Immature natural killer cell (primary cell): Measurements from ENCODE around the gene TUBGCP6. TPM values are rescaled to one million over a fixed set of nuclear protein-coding genes. Genes with fewer than 3 reads are reported as not detected.

Source experiments
- DNase-seq, 3 donors: peaks; one replicate each; pipeline ENCODE4 v3.0.0; 2022; ENCODE audit warnings: mixed read lengths in 1 of 3
- H3K27ac Mint-ChIP-seq, 6 donors: one replicate each; pipeline ENCODE4 v1.8.0; 2020; ENCODE audit warnings: mixed read lengths in 6 of 6, mild to moderate bottlenecking in 5 of 6, inconsistent platforms in 4 of 6, moderate library complexity in 3 of 6
- H3K27me3 Mint-ChIP-seq, 3 donors: one replicate each; pipeline ENCODE4 v1.8.0; 2020 to 2021; ENCODE audit warnings: low read depth in 3 of 3, mild to moderate bottlenecking in 3 of 3, mixed read lengths in 3 of 3, moderate library complexity in 3 of 3, inconsistent platforms in 1 of 3
- H3K36me3 Mint-ChIP-seq, 3 donors: one replicate each; pipeline ENCODE4 v1.8.0; 2020; ENCODE audit warnings: mixed read lengths in 3 of 3, inconsistent platforms in 2 of 3, mild to moderate bottlenecking in 2 of 3
- H3K4me1 Mint-ChIP-seq, 2 donors: one replicate each; pipeline ENCODE4 v1.8.0; 2020; ENCODE audit warnings: inconsistent platforms in 2 of 2, mild to moderate bottlenecking in 2 of 2, mixed read lengths in 2 of 2, moderate library complexity in 1 of 2
- H3K4me3 Mint-ChIP-seq, 5 donors: one replicate each; pipeline ENCODE4 v1.8.0; 2020; ENCODE audit warnings: mild to moderate bottlenecking in 5 of 5, mixed read lengths in 5 of 5, inconsistent platforms in 3 of 5, moderate library complexity in 3 of 5
- H3K9me3 Mint-ChIP-seq, 6 donors: one replicate each; pipeline ENCODE4 v1.8.0; 2020; ENCODE audit warnings: mild to moderate bottlenecking in 6 of 6, mixed read lengths in 6 of 6, inconsistent platforms in 4 of 6, moderate library complexity in 3 of 6
- polyA plus RNA-seq, 3 donors: library from polyadenylated mRNA; unstranded; fragments of 300-500 nt; fragmentation: Illumina TruSeq; gene quantifications; one replicate each; pipeline ENCODE4 v1.2.3, GENCODE V29; 2021

Gene TUBGCP6
- polyA plus RNA-seq, 3 donors from 2014 or later = 5.2 to 18.0 (median 12.4) TPM

GRCh38 chr22:50216684-50217520, 27.9 kb downstream of the TUBGCP6 start:
- Mint-ChIP-seq H3K36me3 (peaks cover 0 to 28% (median 11%) of the 10 kb centered on the region in 3 donors), H3K4me1 (peaks cover 10 to 22% of the 10 kb centered on the region in 2 donors), H3K9me3 (no peaks in the 10 kb centered on the region), H3K4me3 (no peak overlapping the region), H3K27me3 (peaks cover 5 to 18% (median 8%) of the 10 kb centered on the region in 3 donors), H3K27ac (no peak overlapping the region)
- DNase-seq = no peak

- no peak for DNase-seq
- H3K4me1 Mint-ChIP-seq = peaks cover 10 to 24% of the 10 kb centered on the region in 2 donors
- peak overlapping the region in 2 of 6 donors; percentile 55 to 56 for H3K27ac Mint-ChIP-seq
- no peaks in the 10 kb centered on the region for H3K9me3 Mint-ChIP-seq
- H3K27me3 Mint-ChIP-seq = peaks cover 5 to 18% (median 8%) of the 10 kb centered on the region in 3 donors
- no peak overlapping the region for H3K4me3 Mint-ChIP-seq
- H3K36me3 Mint-ChIP-seq = peaks cover 0 to 28% (median 11%) of the 10 kb centered on the region in 3 donors
These were observed 28.7 kb downstream of the TUBGCP6 start for GRCh38 chr22:50216055-50216683.

GRCh38 chr22:50215297-50216054, 29.3 kb downstream of the TUBGCP6 start:
- Mint-ChIP-seq H3K4me1 (peaks cover 10 to 27% of the 10 kb centered on the region in 2 donors), H3K9me3 (no peaks in the 10 kb centered on the region), H3K36me3 (peaks cover 0 to 27% (median 11%) of the 10 kb centered on the region in 3 donors), H3K27ac (peak overlapping the region in 3 of 6 donors; percentile 45 to 65 (median 56)), H3K4me3 (no peak overlapping the region), H3K27me3 (peaks cover 5 to 16% (median 8%) of the 10 kb centered on the region in 3 donors)
- no peak for DNase-seq

GRCh38 chr22:50213263-50213662, 31.6 kb downstream of the TUBGCP6 start:
- Mint-ChIP-seq H3K27me3 (peaks cover 3 to 13% (median 6%) of the 10 kb centered on the region in 3 donors), H3K4me1 (peaks cover 14 to 34% of the 10 kb centered on the region in 2 donors), H3K4me3 (no peak overlapping the region), H3K9me3 (no peaks in the 10 kb centered on the region), H3K27ac (peak overlapping the region in 3 of 6 donors; percentile 37 to 56 (median 45)), H3K36me3 (peaks cover 4 to 32% (median 16%) of the 10 kb centered on the region in 3 donors)
- DNase-seq = no peak

GRCh38 chr22:50211147-50211546, 33.7 kb downstream of the TUBGCP6 start:
- peaks cover 18 to 34% of the 10 kb centered on the region in 2 donors for H3K4me1 Mint-ChIP-seq
- no peaks in the 10 kb centered on the region for H3K9me3 Mint-ChIP-seq
- peak overlapping the region in 2 of 6 donors; percentile 7 to 57 for H3K27ac Mint-ChIP-seq
- H3K36me3 Mint-ChIP-seq = peaks cover 4 to 31% (median 16%) of the 10 kb centered on the region in 3 donors
- peak overlapping the region in 1 of 5 donors; percentile 18 for H3K4me3 Mint-ChIP-seq
- peaks cover 1 to 6% (median 5%) of the 10 kb centered on the region in 3 donors for H3K27me3 Mint-ChIP-seq
- DNase-seq = no peak

- no peak for DNase-seq
- H3K4me1 Mint-ChIP-seq = peaks cover 18 to 34% of the 10 kb centered on the region in 2 donors
- H3K9me3 Mint-ChIP-seq = no peaks in the 10 kb centered on the region
- H3K27ac Mint-ChIP-seq = no peak overlapping the region
- peaks cover 4 to 29% (median 16%) of the 10 kb centered on the region in 3 donors for H3K36me3 Mint-ChIP-seq
- no peak overlapping the region for H3K4me3 Mint-ChIP-seq
- peaks cover 1 to 6% (median 4%) of the 10 kb centered on the region in 3 donors for H3K27me3 Mint-ChIP-seq
These were observed 34.3 kb downstream of the TUBGCP6 start for GRCh38 chr22:50210378-50211139.

- H3K4me1 Mint-ChIP-seq = peaks cover 23 to 36% of the 10 kb centered on the region in 2 donors
- H3K27me3 Mint-ChIP-seq = peaks cover 1 to 6% (median 2%) of the 10 kb centered on the region in 3 donors
- peaks cover 4 to 27% (median 14%) of the 10 kb centered on the region in 3 donors for H3K36me3 Mint-ChIP-seq
- DNase-seq = peak; percentile 62 to 68 (median 67)
- H3K4me3 Mint-ChIP-seq = peak overlapping the region in 1 of 5 donors; percentile 5
- no peaks in the 10 kb centered on the region for H3K9me3 Mint-ChIP-seq
- H3K27ac Mint-ChIP-seq = peak overlapping the region; percentile 53 to 82 (median 73)
These were observed 34.9 kb downstream of the TUBGCP6 start for GRCh38 chr22:50209893-50210292.

- Mint-ChIP-seq H3K36me3 (peaks cover 4 to 24% (median 11%) of the 10 kb centered on the region in 3 donors), H3K9me3 (no peaks in the 10 kb centered on the region), H3K4me3 (peak overlapping the region in 1 of 5 donors; percentile 5), H3K4me1 (peaks cover 22 to 37% of the 10 kb centered on the region in 2 donors), H3K27ac (peak overlapping the region in 5 of 6 donors; percentile 56 to 82 (median 76)), H3K27me3 (peaks cover 1 to 6% (median 2%) of the 10 kb centered on the region in 3 donors)
- no peak for DNase-seq
These were observed 35.6 kb downstream of the TUBGCP6 start for GRCh38 chr22:50208939-50209892.

- Mint-ChIP-seq H3K4me1 (peaks cover 21 to 43% of the 10 kb centered on the region in 2 donors), H3K9me3 (no peaks in the 10 kb centered on the region), H3K36me3 (peaks cover 4 to 24% (median 11%) of the 10 kb centered on the region in 3 donors), H3K27me3 (peaks cover under 1 to 6% (median 2%) of the 10 kb centered on the region in 3 donors), H3K4me3 (no peak overlapping the region), H3K27ac (no peak overlapping the region)
- DNase-seq = no peak
These were observed 36.3 kb downstream of the TUBGCP6 start for GRCh38 chr22:50208430-50208938.

- no peaks in the 10 kb centered on the region for H3K9me3 Mint-ChIP-seq
- peaks cover 20 to 39% of the 10 kb centered on the region in 2 donors for H3K4me1 Mint-ChIP-seq
- H3K27me3 Mint-ChIP-seq = peaks cover 0 to 2% (median 0%) of the 10 kb centered on the region in 3 donors
- peak overlapping the region in 1 of 6 donors; percentile 60 for H3K27ac Mint-ChIP-seq
- H3K36me3 Mint-ChIP-seq = peaks cover 4 to 17% (median 7%) of the 10 kb centered on the region in 3 donors
- DNase-seq = no peak
- no peak overlapping the region for H3K4me3 Mint-ChIP-seq
These were observed 37.3 kb downstream of the TUBGCP6 start for GRCh38 chr22:50207383-50208140.

GRCh38 chr22:50206599-50206998, 38.2 kb downstream of the TUBGCP6 start:
- H3K4me1 Mint-ChIP-seq = peaks cover 29 to 42% of the 10 kb centered on the region in 2 donors
- peaks cover 4 to 12% (median 4%) of the 10 kb centered on the region in 3 donors for H3K36me3 Mint-ChIP-seq
- no peak overlapping the region for H3K4me3 Mint-ChIP-seq
- peaks cover 0 to 2% (median 0%) of the 10 kb centered on the region in 3 donors for H3K27me3 Mint-ChIP-seq
- no peaks in the 10 kb centered on the region for H3K9me3 Mint-ChIP-seq
- H3K27ac Mint-ChIP-seq = no peak overlapping the region
- no peak for DNase-seq
